Testis (tissue), 3 donors: ENCODE results near the gene PSMG4. TPM values are rescaled to one million over a fixed set of nuclear protein-coding genes. Genes with fewer than 3 reads are reported as not detected.

Experiments used
- DNase-seq: peaks from one replicate; pipeline ENCODE4 v3.0.0-alpha.2; 2019
- H3K27ac ChIP-seq, 2 donors: fragments of 200-600 bp; sonication (generic); one replicate each; pipeline ENCODE4 v1.5.1; 2019
- H3K27me3 ChIP-seq: fragments of 200-600 bp; sonication (generic); one replicate; pipeline ENCODE4 v1.5.1; 2019
- H3K36me3 ChIP-seq: fragments of 200-600 bp; sonication (generic); one replicate; pipeline ENCODE4 v1.5.1; 2017; ENCODE audit warnings: low read depth; ENCODE audit errors: missing control alignments
- H3K4me1 ChIP-seq: fragments of 200-600 bp; sonication (generic); one replicate; pipeline ENCODE4 v1.5.1; 2019
- H3K4me3 ChIP-seq, 2 donors: fragments of 200-600 bp; sonication (generic); one replicate each; pipeline ENCODE4 v1.5.1; 2017 to 2019
- H3K9me3 ChIP-seq: fragments of 200-600 bp; sonication (generic); one replicate; pipeline ENCODE4 v1.5.1; 2017
- CTCF ChIP-seq, 3 experiments: fragments of 450-650 bp in 2 of 3; fragments of 200-600 bp in 1 of 3; sonication (generic) in 1 of 3; IDR thresholded peaks; one replicate each; pipeline ENCODE4 v1.5.1; 2016 to 2019; ENCODE audit warnings: antibody characterized with exemption in 3 of 3, mild to moderate bottlenecking in 2 of 3, moderate library complexity in 1 of 3
- POLR2A ChIP-seq: fragments of 450-650 bp; IDR thresholded peaks from one replicate; pipeline ENCODE4 v1.6.1; 2017; ENCODE audit warnings: antibody characterized with exemption, mild to moderate bottlenecking, moderate library complexity
- WGBS, 2 donors: methylation state at CpG; one replicate each; pipeline ENCODE4 v1.1.5; 2018; 5-methylcytosine and 5-hydroxymethylcytosine counted together
- intact Hi-C: fragments of 100-400 bp; cut with DNase I; formaldehyde crosslinking; loops from one replicate; pipeline ENCODE4 v1.15.1; 2023; ENCODE audit warnings: low total_unique reads
- polyA plus RNA-seq: library from polyadenylated mRNA; stranded (reverse); fragments of 350-450 nt; fragmentation: Illumina TruSeq; extraction: RNeasy Lipid Tissue Mini Kit (QIAGEN cat#74804); gene quantifications from one replicate; pipeline ENCODE4 v1.2.3, GENCODE V29; 2014; ENCODE audit warnings: low read depth, low replicate concordance; ENCODE audit not compliant: insufficient read depth
- total RNA-seq, 2 donors: library from RNA; depleted of rRNA; stranded (reverse); fragments of >200 nt; gene quantifications; one replicate each; pipeline ENCODE4 v1.2.3, GENCODE V29; 2016

Gene PSMG4
- total and polyA plus RNA-seq, 3 donors from 2014 or later, result 23.1 to 46.1 (median 42.4) TPM

GRCh38 chr6:3292431-3293197 lies 33.9 kb downstream of the PSMG4 start:
- H3K4me1 ChIP-seq, result no peaks in the 10 kb centered on the region
- H3K36me3 ChIP-seq, result no peaks in the 10 kb centered on the region
- TF ChIP-seq POLR2A (no peak), CTCF (IDR thresholded peaks at IDR 0.05) (no peak)
- no peak overlapping the region for H3K4me3 ChIP-seq
- WGBS, 2 donors, result 86 to 89% methylated on average over 24 to 32 of the region's 32 CpGs
- H3K27ac ChIP-seq, result no peak overlapping the region
- no peak for DNase-seq
- H3K9me3 ChIP-seq, result no peaks in the 10 kb centered on the region
- H3K27me3 ChIP-seq, result no peaks in the 10 kb centered on the region
- intact Hi-C loops, result no loop called here

- Histone ChIP-seq H3K27ac (no peak overlapping the region), H3K4me1 (no peaks in the 10 kb centered on the region), H3K9me3 (no peaks in the 10 kb centered on the region), H3K27me3 (no peaks in the 10 kb centered on the region), H3K4me3 (no peak overlapping the region), H3K36me3 (no peaks in the 10 kb centered on the region)
- DNase-seq, result no peak
- TF ChIP-seq CTCF (IDR thresholded peaks at IDR 0.05), result no peak
- no peak for TF ChIP-seq POLR2A
- intact Hi-C loops, result no loop called here
- 83 to 85% methylated on average over 25 to 26 of the region's 26 CpGs for WGBS, 2 donors
These were observed 34.8 kb downstream of the PSMG4 start for GRCh38 chr6:3293271-3294155.

- 81% methylated on average over 6 to 8 of the region's 8 CpGs for WGBS, 2 donors
- intact Hi-C loops, result no loop called here
- DNase-seq, result no peak
- Histone ChIP-seq H3K27ac (no peak overlapping the region), H3K4me1 (no peaks in the 10 kb centered on the region), H3K4me3 (no peak overlapping the region), H3K9me3 (no peaks in the 10 kb centered on the region), H3K36me3 (no peaks in the 10 kb centered on the region), H3K27me3 (no peaks in the 10 kb centered on the region)
- no peak for TF ChIP-seq CTCF (IDR thresholded peaks at IDR 0.05)
- no peak for TF ChIP-seq POLR2A
These were observed 35.6 kb downstream of the PSMG4 start for GRCh38 chr6:3294396-3294795.

DNA sequence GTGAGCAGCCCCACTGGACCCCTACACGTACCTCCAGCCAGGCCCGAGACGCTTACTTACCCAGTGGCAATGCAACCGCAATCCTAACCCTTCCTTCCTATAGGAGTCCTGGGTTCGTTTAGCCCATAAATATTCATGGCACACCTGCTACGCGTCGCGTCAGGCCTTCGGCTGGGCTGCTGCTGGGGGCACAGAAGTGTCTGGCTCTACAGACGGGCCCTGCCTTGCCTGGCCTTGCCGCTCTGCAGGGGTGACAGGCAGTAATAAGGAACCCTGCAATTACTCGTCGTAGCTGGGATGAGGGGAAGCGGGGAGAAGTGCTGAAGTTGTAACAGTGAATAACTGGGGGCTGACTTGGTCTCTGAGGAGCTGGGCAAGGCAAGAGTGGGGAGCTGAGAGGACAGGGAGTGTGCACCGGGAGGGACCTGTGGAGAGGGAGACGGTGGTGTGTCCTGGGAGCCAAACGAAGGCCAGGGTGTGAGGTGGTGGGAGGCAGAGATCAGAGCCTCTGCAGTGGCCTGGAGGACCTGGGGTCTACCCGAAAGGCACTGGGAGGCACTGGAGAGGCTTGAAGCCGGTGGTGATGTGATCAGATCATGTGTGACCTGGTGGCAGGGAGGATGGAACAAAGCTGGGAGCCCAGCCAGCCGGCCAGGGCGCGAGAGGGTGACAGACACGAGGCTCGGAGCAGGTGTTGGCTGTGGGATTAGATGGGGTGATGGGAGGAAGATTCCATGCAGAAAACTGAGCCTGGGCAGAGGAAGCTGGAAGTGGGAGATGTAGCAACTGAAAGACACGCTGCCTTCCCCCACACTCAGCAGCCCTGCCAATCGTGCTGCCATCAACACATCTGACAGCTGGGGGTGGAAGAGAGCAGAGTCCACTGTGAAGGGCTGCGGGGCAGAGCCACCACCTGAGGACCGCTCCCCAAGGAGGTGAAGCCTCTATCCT lies 36.4 kb downstream of the PSMG4 start:
- DNase-seq, result no peak
- Histone ChIP-seq H3K4me3 (no peak overlapping the region), H3K4me1 (no peaks in the 10 kb centered on the region), H3K27me3 (no peaks in the 10 kb centered on the region), H3K9me3 (no peaks in the 10 kb centered on the region), H3K36me3 (no peaks in the 10 kb centered on the region), H3K27ac (no peak overlapping the region)
- intact Hi-C loops, result no loop called here
- 51 to 62% methylated on average over 27 to 29 of the region's 29 CpGs for WGBS, 2 donors
- no peak for TF ChIP-seq CTCF (IDR thresholded peaks at IDR 0.05)
- no peak for TF ChIP-seq POLR2A
